Right renal cortex interstitium (tissue), 3 donors: Measurements from ENCODE around the gene ACP5. TPM values are rescaled to one million over a fixed set of nuclear protein-coding genes. Genes with fewer than 3 reads are reported as not detected.

Experiments
- DNase-seq, 3 donors: peaks; one replicate each; pipeline ENCODE4 v3.0.0-alpha.2; 2013; ENCODE audit warnings: low read depth in 3 of 3, low spot score in 2 of 3
- polyA plus RNA-seq, 3 donors: library from polyadenylated mRNA; unstranded; fragments of 120-200 nt; gene quantifications; one replicate each; pipeline ENCODE4 v1.2.1, GENCODE V29; 2013; ENCODE audit not compliant: insufficient read length in 3 of 3

ACP5 gene
- polyA plus RNA-seq, 3 donors: 12.6 to 17.2 (median 15.5) TPM

GRCh38 chr19:11550265-11550664 is 27.2 kb downstream of the ACP5 start:
- no peak for DNase-seq

- no peak for DNase-seq
Observed at GRCh38 chr19:11549386-11549953, 28.0 kb downstream of the ACP5 start.

- no peak for DNase-seq
Observed at GRCh38 chr19:11547929-11548700, 29.3 kb downstream of the ACP5 start.

GRCh38 chr19:11541238-11541637 is 36.2 kb downstream of the ACP5 start:
- DNase-seq: no peak

GRCh38 chr19:11540645-11541044 is 36.8 kb downstream of the ACP5 start:
- no peak for DNase-seq

GRCh38 chr19:11539495-11540365 is 37.7 kb downstream of the ACP5 start:
- DNase-seq: no peak

GRCh38 chr19:11538232-11539036 is 39.0 kb downstream of the ACP5 start, which contains the start of gene CNN1:
TSS of gene CNN1 (plus strand) at chr19:11538851. CDS start at chr19:11538928, 77 bp downstream.
- no peak for DNase-seq

GRCh38 chr19:11535792-11536595 is 41.5 kb downstream of the ACP5 start:
- peak in 2 of 3 donors; percentile 68 to 69 for DNase-seq

- no peak for DNase-seq
Observed at GRCh38 chr19:11534948-11535347, 42.5 kb downstream of the ACP5 start.

- DNase-seq: no peak
Observed at GRCh38 chr19:11534538-11534937, 42.9 kb downstream of the ACP5 start.

- no peak for DNase-seq
Observed at GRCh38 chr19:11530432-11530831, 47.0 kb downstream of the ACP5 start.

- peak; percentile 92 to 93 (median 92) for DNase-seq
Observed at GRCh38 chr19:11528551-11529341, 48.7 kb downstream of the ACP5 start, which contains the start of gene ECSIT. TSS of gene ECSIT (minus strand) at chr19:11529134. CDS start at chr19:11519170, 9,964 bp downstream.

Other genes starting within 250 kb of the ACP5 start
- gene RAB3D, start 238.0 kb downstream of the ACP5 start, polyA plus RNA-seq: 10 to 100 TPM; 14.4 to 19.2 (median 17.4) TPM
- 100 to 1,000 TPM; 126 to 159 (median 135) TPM for gene TMEM205, start 231.4 kb downstream of the ACP5 start, polyA plus RNA-seq
- gene CCDC159, start 231.1 kb downstream of the ACP5 start, polyA plus RNA-seq: 10 to 100 TPM; 21.5 to 23.3 (median 21.8) TPM
- gene PLPPR2, start 222.2 kb downstream of the ACP5 start, polyA plus RNA-seq: 10 to 100 TPM in 2 of 3 donors, 1 to 10 TPM in 1; 9.2 to 11.3 (median 10.0) TPM
- gene SWSAP1, start 203.0 kb downstream of the ACP5 start, polyA plus RNA-seq: 1 to 10 TPM; 3.0 to 3.2 (median 3.1) TPM
- gene EPOR, start 193.3 kb downstream of the ACP5 start, polyA plus RNA-seq: 10 to 100 TPM; 15.0 to 17.2 (median 15.7) TPM
- 10 to 100 TPM; 47.6 to 64.8 (median 55.5) TPM for gene RGL3, start 158.3 kb downstream of the ACP5 start, polyA plus RNA-seq
- 1 to 10 TPM; 1.5 to 1.6 (median 1.5) TPM for gene ODAD3, start 142.5 kb downstream of the ACP5 start, polyA plus RNA-seq
- 100 to 1,000 TPM; 299 to 323 (median 323) TPM for gene PRKCSH, start 142.0 kb downstream of the ACP5 start, polyA plus RNA-seq
- under 1 TPM; 0.04 to 0.35 (median 0.04) TPM for gene ELAVL3, start 96.6 kb downstream of the ACP5 start, polyA plus RNA-seq
- gene ZNF653, start 71.8 kb downstream of the ACP5 start, polyA plus RNA-seq: 1 to 10 TPM; 9.0 to 9.9 (median 9.4) TPM
- gene ECSIT, start 48.5 kb downstream of the ACP5 start, polyA plus RNA-seq: 10 to 100 TPM; 36.5 to 40.4 (median 38.8) TPM
- gene CNN1, start 38.8 kb downstream of the ACP5 start, polyA plus RNA-seq: 1 to 10 TPM; 2.2 to 3.0 (median 2.2) TPM
- gene ELOF1, start 18.4 kb downstream of the ACP5 start, polyA plus RNA-seq: 10 to 100 TPM; 43.5 to 48.5 (median 44.9) TPM
- 10 to 100 TPM; 47.8 to 56.1 (median 51.9) TPM for gene ZNF627, start 19.8 kb upstream of the ACP5 start, polyA plus RNA-seq
- 10 to 100 TPM; 11.8 to 14.2 (median 12.5) TPM for gene ZNF823, start 161.3 kb upstream of the ACP5 start, polyA plus RNA-seq
- 10 to 100 TPM; 15.2 to 19.4 (median 18.8) TPM for gene ZNF441, start 189.4 kb upstream of the ACP5 start, polyA plus RNA-seq
- gene ZNF491, start 220.9 kb upstream of the ACP5 start, polyA plus RNA-seq: 1 to 10 TPM; 3.9 to 4.2 (median 4.0) TPM
- 10 to 100 TPM; 13.2 to 13.6 (median 13.3) TPM for gene ZNF440, start 236.6 kb upstream of the ACP5 start, polyA plus RNA-seq